ENCODE results near the gene IQSEC1.

GRCh38 chr3:12922881-12923431 lies 150.3 kb downstream of the IQSEC1 start:
- TF ChIP-seq CTCF (IDR thresholded peaks at IDR 0.05) (no peak), EZH2 (IDR thresholded peaks at IDR 0.05; ENCODE audit: borderline replicate concordance, insufficient read depth, low read depth, low read length, poor library complexity, severe bottlenecking) (no peak)
